Activated CD8-positive, alpha-beta memory T cell treated with anti-CD3 and anti-CD28 coated beads, Interleukin-2, amount 10 ng/mL, durations not matched to agents 7 days and 5 days (primary cell): ENCODE measurements around the gene RPUSD3. TPM values are rescaled to one million over a fixed set of nuclear protein-coding genes. Genes with fewer than 3 reads are reported as not detected.
A peak's percentile ranks its signal among the peaks of the same experiment; 100 is the strongest.

Experiments
- ATAC-seq: fragments of 150-1000 bp; cut with Tn5 transposase; one replicate; pipeline ENCODE4 v1.10.0; 2021; ENCODE audit warnings: moderate library complexity
- CTCF ChIA-PET: fragments of 350-600 bp; sonication (Branson Sonifier 250); formaldehyde crosslinking; loops from one replicate; lab custom pipeline; 2021; ENCODE audit warnings: antibody characterized with exemption; lab: Charles Lee
- DNase-seq: peaks from one replicate; pipeline ENCODE4 v3.0.0-alpha.2; 2020
- H3K27ac Mint-ChIP-seq: one replicate; pipeline ENCODE4 v1.8.0; 2021; ENCODE audit warnings: mild to moderate bottlenecking, mixed read lengths
- H3K27me3 Mint-ChIP-seq: one replicate; pipeline ENCODE4 v1.8.0; 2021; ENCODE audit warnings: mixed read lengths
- H3K36me3 Mint-ChIP-seq: one replicate; pipeline ENCODE4 v1.8.0; 2021; ENCODE audit warnings: mild to moderate bottlenecking, mixed read lengths
- H3K4me1 Mint-ChIP-seq: one replicate; pipeline ENCODE4 v1.8.0; 2021; ENCODE audit warnings: mixed read lengths
- H3K4me3 Mint-ChIP-seq: one replicate; pipeline ENCODE4 v1.8.0; 2021; ENCODE audit warnings: mild to moderate bottlenecking, moderate library complexity, mixed read lengths
- H3K9me3 Mint-ChIP-seq: one replicate; pipeline ENCODE4 v1.8.0; 2022; ENCODE audit warnings: low read depth, mixed read lengths
- total RNA-seq, 2 experiments: library from RNA; stranded (reverse); gene quantifications; one replicate each; pipeline ENCODE4 v1.2.3, GENCODE V29; 2021

The RPUSD3 gene
- total RNA-seq, 2 experiments from 2014 or later, result 61.7 to 77.6 TPM

DNA sequence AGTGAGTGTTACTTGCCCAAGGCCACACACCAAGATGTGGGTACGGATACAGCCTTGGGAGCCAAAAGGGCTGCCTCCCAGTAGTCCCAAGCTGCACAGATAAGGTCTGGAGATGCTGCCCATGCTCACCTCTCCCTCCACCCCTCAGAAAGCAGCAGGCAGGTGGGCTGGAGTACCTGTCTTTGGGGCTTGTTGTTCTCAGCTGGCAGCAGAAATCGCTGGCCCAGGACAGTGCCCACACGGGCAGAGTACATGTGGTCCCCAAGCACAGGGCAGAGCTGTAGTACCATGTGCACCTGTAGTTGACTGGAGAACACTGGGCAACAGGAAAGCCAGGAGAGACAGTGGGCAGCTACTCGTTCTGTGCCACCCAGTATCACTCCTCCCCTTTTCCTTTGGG, 5.0 kb downstream of the RPUSD3 start:
- Mint-ChIP-seq H3K9me3 (no peaks in the 10 kb centered on the region), H3K36me3 (peaks cover 28% of the 10 kb centered on the region), H3K4me3 (no peak overlapping the region), H3K27ac (no peak overlapping the region), H3K27me3 (no peaks in the 10 kb centered on the region), H3K4me1 (peaks cover 12% of the 10 kb centered on the region)
- ATAC-seq (no peak), DNase-seq (no peak)
- CTCF ChIA-PET, result interaction anchor here (1.0 to 2.0 kb wide), 2 partner anchors 12 to 30 kb away, joined by 3 to 4 read pairs; no protein-coding TSS in a partner anchor

DNA sequence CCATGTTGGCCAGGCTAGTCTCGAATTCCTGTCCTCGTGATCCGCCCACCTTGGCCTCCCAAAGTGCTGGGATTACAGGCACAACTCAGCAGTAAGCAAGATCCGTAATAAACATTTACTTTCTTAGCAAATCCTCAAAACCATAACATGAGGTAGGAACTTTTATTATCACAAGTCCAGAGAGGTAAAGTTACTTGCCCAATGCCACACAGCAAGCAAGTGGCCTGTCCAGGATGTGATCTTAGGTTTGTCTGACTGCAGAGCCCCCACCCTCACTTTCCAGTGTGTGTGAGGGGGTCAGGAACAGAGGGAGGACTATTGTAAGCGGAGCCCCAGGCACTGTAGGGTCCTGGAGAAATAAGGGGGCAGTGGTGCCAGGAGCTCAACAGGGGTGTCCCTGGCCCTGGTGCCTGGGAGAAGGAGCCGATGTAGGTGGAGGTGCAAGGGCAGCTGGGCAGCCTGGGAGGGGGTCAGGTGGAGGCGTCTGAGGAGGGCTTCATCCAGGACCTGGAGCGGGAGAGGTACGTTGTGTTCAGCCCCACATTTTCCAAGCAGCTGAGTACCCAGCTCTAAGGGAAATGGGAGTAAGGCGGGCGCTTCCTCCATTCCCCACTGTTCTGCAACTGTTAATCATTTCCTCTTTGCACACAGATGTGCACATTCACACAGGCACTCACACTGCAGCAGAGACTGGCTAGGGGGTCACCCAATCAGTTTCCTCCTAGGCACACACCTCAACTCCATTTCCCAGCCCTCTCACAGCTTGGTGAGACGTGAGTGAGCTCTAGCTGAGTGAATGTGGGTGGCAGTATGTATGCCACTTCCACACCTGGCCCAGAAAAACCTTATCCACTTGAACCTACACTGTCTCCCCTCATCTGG, 5.9 kb downstream of the RPUSD3 start:
- H3K36me3 Mint-ChIP-seq, result peaks cover 28% of the 10 kb centered on the region
- ATAC-seq, result no peak
- no peak for DNase-seq
- CTCF ChIA-PET, result no interaction called here
- H3K9me3 Mint-ChIP-seq, result no peaks in the 10 kb centered on the region
- H3K27ac Mint-ChIP-seq, result no peak overlapping the region
- H3K4me3 Mint-ChIP-seq, result no peak overlapping the region
- H3K4me1 Mint-ChIP-seq, result peaks cover 8% of the 10 kb centered on the region
- H3K27me3 Mint-ChIP-seq, result no peaks in the 10 kb centered on the region

DNA sequence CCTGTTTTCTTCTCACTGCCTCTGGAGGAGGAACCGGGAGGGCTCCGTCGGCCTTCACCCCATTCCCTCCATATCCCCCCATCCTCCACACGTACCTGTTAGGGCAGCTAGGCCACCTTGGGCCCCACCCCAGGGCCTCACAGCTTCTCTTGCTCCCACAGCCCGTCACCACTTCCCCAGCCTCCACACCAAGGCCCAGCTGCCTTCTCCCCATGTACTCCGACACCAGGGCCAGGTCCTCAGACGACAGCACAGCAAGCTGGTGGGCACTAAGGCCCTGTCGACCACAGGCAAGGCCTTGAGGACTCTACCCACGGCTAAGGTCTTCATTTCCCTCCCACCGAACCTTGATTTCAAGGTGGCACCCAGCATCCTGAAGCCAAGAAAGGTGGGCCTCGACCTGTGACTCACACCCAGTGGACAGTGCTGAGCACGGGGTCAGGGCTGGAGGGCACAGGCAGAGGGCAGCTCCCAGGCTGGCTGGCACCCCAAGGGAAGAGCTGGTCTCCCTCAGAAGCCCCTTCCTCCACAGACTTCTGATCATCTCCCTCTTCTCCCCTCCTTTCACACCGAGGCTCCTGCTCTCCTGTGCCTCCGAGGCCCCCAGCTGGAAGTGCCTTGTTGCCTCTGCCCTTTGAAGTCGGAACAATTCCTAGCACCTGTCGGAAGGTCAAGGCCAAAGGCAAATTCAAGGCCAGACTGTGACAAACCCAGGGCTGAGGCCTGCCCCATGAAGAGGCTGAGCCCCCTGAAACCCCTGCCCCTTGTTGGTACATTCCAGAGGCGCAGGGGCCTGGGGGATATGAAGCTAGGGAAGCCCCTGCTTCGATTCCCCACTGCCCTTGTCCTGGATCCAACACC, 9.1 kb downstream of the RPUSD3 start:
- DNase-seq (no peak), ATAC-seq (no peak)
- H3K9me3 Mint-ChIP-seq, result no peaks in the 10 kb centered on the region
- CTCF ChIA-PET, result interaction anchor here (1.2 kb wide), 1 partner anchor 9 kb away, joined by 4 read pairs; the partner anchor contains the start of gene RPUSD3
- H3K27me3 Mint-ChIP-seq, result no peaks in the 10 kb centered on the region
- H3K4me3 Mint-ChIP-seq, result no peak overlapping the region
- no peak overlapping the region for H3K27ac Mint-ChIP-seq
- peaks cover 23% of the 10 kb centered on the region for H3K36me3 Mint-ChIP-seq
- peaks cover 2% of the 10 kb centered on the region for H3K4me1 Mint-ChIP-seq

DNA sequence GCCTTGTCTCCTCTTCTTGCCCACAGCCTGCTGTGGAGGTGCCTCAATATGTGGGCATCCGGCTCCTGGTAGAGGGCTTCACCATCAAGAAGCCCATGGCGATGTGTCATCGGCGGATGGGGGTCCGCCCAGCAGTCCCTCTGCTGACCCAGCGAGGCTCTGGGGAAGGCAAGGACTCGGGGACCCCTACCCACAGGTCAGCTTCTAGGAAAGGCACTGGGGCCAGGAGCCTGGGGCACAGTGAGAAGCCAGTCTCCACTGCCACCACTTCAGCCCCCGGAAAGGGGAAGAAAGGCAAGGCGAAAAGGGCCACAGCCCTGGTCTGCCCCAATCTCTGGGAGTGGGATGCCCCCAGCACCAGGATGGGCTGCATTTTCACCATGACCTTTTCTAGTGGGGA, 10.7 kb downstream of the RPUSD3 start:
- Mint-ChIP-seq H3K27ac (no peak overlapping the region), H3K4me3 (no peak overlapping the region), H3K9me3 (no peaks in the 10 kb centered on the region), H3K4me1 (peaks cover 2% of the 10 kb centered on the region), H3K36me3 (peaks cover 23% of the 10 kb centered on the region), H3K27me3 (no peaks in the 10 kb centered on the region)
- CTCF ChIA-PET, result no interaction called here
- DNase-seq, result no peak
- ATAC-seq, result no peak

DNA sequence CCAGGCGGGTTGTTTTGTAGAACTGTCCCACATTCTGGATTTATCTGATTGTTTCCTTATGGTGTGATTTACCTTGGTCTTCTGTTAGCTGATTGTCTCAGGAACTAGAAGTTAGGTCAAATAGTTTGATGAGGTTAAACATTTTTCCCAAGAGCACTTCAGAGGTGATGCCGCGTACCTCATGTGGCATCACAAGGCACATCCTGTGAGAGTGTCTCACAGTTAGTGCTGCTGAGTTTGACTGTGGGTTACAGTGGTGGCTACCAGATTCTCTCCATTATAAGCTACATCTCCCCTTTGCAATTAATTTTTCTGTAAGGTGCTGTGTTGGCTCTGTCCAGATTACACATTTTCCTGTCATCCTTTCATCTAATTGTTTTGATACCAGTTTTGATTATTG, 12.6 kb downstream of the RPUSD3 start:
- Mint-ChIP-seq H3K27me3 (no peaks in the 10 kb centered on the region), H3K36me3 (peaks cover 23% of the 10 kb centered on the region), H3K4me3 (no peak overlapping the region), H3K9me3 (no peaks in the 10 kb centered on the region), H3K4me1 (peaks cover 5% of the 10 kb centered on the region), H3K27ac (no peak overlapping the region)
- ATAC-seq (no peak), DNase-seq (no peak)
- CTCF ChIA-PET, result interaction anchor here (0.8 to 1.3 kb wide), 3 partner anchors 13 to 60 kb away, joined by 3 read pairs; no protein-coding TSS in a partner anchor

DNA sequence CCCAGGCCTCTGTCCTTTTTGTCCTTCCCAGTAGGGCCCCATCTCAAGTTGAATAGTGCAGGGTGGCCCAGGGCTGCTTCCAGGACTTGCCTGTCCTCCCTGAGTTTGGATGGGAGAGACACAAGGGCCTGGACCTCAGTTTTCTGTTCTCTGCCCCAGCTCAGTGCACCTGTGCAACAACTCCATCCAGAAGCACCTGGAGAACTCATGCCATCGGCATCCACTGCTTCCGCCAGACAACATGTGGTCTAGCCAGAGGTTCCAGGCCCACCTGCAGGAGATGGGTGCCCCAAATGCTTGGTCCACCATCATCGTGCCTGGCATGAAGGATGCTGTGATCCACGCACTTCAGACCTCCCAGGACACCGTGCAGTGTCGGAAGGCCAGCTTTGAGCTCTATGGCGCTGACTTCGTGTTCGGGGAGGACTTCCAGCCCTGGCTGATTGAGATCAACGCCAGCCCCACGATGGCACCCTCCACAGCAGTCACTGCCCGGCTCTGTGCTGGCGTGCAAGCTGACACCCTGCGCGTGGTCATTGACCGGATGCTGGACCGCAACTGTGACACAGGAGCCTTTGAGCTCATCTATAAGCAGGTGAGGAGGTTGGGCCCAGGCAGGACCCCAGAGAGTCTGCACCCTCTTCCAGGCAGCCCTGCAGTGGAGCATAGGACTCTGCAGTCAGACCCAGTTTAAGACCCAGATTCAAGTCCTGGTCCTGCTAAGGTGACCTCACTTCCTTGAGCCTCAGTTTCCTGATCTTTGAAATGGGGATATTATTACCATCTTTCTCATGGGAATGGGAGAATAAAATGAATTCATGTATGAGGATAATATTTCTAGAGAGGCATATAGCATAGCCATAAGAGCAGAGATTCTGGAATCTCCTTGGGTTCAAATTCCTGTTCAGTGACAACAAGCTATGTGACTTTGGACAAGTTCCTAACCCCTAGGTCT, 14.7 kb downstream of the RPUSD3 start:
- ATAC-seq (no peak), DNase-seq (no peak)
- no peak overlapping the region for H3K4me3 Mint-ChIP-seq
- peaks cover 5% of the 10 kb centered on the region for H3K4me1 Mint-ChIP-seq
- H3K36me3 Mint-ChIP-seq, result peaks cover 14% of the 10 kb centered on the region
- no peaks in the 10 kb centered on the region for H3K9me3 Mint-ChIP-seq
- CTCF ChIA-PET, result interaction anchor here (0.6 to 1.6 kb wide), 4 partner anchors 21 to 435 kb away, joined by 3 to 5 read pairs (median 4); no protein-coding TSS in a partner anchor
- H3K27ac Mint-ChIP-seq, result no peak overlapping the region
- H3K27me3 Mint-ChIP-seq, result no peaks in the 10 kb centered on the region

DNA sequence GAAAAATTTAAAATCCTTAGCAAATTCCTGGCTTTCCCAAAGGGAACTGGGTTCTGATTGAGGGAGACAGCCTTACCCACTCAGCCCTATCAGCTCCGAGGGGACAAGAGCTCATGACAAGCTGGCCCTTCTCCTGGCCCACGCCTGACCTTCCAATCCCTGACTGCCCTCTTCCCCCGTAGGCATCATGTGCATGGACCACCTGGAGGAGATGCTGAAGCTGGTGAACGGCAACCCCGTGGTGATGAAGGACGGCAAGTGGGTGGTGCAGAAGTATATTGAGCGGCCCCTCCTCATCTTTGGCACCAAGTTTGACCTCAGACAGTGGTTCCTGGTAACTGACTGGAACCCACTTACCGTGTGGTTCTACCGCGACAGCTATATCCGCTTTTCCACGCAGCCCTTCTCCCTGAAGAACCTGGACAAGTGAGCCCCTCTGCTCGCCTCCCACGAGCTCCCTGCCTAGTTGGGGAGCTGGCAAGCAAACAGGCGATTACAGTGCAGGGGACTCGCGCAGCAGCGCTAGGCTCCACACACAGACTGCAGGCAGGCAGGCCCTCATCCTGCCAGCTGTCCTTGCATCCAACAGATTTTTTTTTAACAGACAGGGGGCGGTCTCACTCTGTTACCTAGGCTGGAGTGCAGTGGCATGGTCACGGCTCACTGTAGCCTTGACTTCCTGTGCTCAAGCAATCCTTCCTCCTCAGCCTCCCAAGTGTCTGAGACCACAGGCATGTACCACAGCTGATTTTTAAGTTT, 16.8 kb downstream of the RPUSD3 start:
- CTCF ChIA-PET, result interaction anchor here (0.7 to 2.8 kb wide), 7 partner anchors 13 to 402 kb away, joined by 4 to 16 read pairs (median 7); partner anchors contain the start of gene RPUSD3
- DNase-seq (peak; percentile 51), ATAC-seq (peak; percentile 84)
- no peaks in the 10 kb centered on the region for H3K27me3 Mint-ChIP-seq
- H3K36me3 Mint-ChIP-seq, result peaks cover 8% of the 10 kb centered on the region
- H3K4me1 Mint-ChIP-seq, result peaks cover 5% of the 10 kb centered on the region
- H3K9me3 Mint-ChIP-seq, result no peaks in the 10 kb centered on the region
- no peak overlapping the region for H3K4me3 Mint-ChIP-seq
- H3K27ac Mint-ChIP-seq, result peak overlapping the region; percentile 43

DNA sequence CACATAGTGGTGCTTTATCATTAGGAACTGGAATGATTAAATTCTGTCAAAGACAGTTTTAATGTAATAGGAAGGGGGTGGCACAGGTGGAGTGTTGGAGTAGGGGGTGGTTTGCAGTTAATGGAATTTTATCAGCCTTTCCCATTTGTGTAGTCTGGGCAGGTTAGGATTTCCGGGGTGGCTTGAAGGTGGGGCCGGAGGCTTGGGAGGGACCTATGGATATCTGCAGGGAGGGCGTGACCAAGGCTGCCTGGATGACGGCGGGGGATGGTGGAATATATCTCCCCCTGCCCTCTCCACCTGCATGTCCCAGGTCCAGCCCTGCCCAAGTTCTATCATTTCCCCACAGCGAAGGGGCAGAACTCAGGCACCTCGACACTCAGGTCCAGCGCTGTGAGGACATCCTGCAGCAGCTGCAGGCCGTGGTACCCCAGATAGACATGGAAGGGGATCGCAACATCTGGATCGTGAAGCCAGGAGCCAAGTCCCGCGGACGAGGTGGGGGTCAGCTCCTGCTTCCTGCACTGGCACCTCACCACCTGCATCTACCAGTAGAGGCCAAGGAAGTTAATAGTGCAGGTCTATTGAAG, 18.3 kb downstream of the RPUSD3 start:
- Mint-ChIP-seq H3K27ac (no peak overlapping the region), H3K4me3 (no peak overlapping the region), H3K36me3 (peaks cover 3% of the 10 kb centered on the region), H3K9me3 (no peaks in the 10 kb centered on the region), H3K27me3 (no peaks in the 10 kb centered on the region), H3K4me1 (peaks cover 3% of the 10 kb centered on the region)
- CTCF ChIA-PET, result interaction anchor here (2.8 kb wide), 1 partner anchor 106 kb away, joined by 16 read pairs; no protein-coding TSS in a partner anchor
- no peak for ATAC-seq
- DNase-seq, result no peak

DNA sequence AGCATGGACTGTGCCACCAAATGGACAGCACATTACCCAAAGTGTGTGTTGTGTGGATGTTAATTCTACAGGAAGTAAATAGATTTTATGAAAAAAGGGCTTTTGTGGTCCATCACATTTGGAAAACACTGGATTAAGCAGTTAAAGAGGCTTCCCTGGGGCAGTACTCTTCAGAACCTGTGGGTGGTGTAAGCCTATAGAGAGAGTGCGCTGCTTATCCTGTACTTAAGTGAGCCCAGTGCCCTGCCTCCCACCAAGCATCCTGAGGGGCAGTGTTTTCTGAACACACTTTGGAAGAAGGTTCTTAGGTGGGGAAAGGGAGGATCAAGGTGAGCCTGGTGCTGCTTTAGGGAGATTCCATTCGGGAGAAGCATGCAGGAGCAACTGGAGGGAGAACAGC, 22.9 kb downstream of the RPUSD3 start:
- ATAC-seq (peak; percentile 39), DNase-seq (no peak)
- Mint-ChIP-seq H3K27ac (no peak overlapping the region), H3K36me3 (peaks cover 2% of the 10 kb centered on the region), H3K4me1 (no peaks in the 10 kb centered on the region), H3K27me3 (no peaks in the 10 kb centered on the region), H3K4me3 (no peak overlapping the region), H3K9me3 (no peaks in the 10 kb centered on the region)
- CTCF ChIA-PET, result interaction anchor here (0.8 kb wide), 1 partner anchor 15 kb away, joined by 3 read pairs; no protein-coding TSS in a partner anchor

DNA sequence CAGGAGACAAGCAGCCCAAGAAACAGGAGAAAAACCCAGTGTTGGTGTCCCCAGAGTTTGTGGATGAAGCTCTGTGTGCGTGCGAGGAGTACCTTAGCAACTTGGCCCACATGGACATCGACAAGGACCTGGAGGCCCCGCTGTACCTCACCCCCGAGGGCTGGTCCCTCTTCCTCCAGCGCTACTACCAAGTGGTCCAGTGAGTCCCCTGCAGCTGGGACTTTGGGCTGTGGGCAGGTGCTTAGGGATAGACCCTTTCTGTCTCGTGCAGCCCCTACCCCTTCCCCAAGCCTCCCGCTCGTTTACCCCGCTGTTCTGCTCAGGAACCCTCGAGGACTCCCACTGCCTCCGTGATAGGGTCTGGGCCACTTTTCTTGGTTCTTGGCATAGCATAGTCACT, 23.3 kb downstream of the RPUSD3 start:
- Mint-ChIP-seq H3K4me3 (no peak overlapping the region), H3K9me3 (no peaks in the 10 kb centered on the region), H3K4me1 (no peaks in the 10 kb centered on the region), H3K36me3 (peaks cover 2% of the 10 kb centered on the region), H3K27me3 (no peaks in the 10 kb centered on the region), H3K27ac (no peak overlapping the region)
- DNase-seq (no peak), ATAC-seq (no peak)
- CTCF ChIA-PET, result no interaction called here

DNA sequence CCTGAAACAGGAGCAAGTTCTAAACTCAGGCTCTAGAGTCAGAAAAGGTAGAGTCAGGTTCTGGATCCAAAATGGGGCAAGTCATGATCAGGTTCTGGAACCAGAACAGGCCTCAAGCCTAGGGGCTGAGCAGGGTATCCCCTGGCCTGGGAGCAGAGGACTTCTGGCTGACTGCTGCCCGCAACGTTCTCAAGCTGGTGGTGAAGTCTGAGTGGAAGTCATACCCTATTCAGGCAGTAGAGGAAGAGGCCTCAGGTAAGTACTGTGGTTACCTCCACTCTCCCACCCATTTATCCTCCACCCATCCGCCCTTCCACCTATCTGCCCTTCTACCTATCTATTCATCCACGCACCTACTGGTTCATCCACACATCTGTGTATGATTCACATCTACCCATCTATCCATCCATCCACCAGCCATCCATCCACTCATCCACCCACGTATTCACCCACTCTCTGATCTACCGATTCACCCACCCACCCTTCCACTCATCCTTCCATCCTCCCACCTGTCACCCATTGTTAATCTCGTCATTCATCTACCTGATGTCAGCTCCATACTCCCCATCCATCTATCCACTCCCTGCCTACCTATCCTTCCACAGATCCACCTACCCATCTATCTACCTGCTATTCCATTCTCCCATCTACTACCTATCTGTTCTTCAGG, 25.0 kb downstream of the RPUSD3 start:
- DNase-seq, result no peak
- Mint-ChIP-seq H3K36me3 (peaks cover 3% of the 10 kb centered on the region), H3K27me3 (no peaks in the 10 kb centered on the region), H3K27ac (no peak overlapping the region), H3K9me3 (no peaks in the 10 kb centered on the region), H3K4me3 (no peak overlapping the region), H3K4me1 (no peaks in the 10 kb centered on the region)
- CTCF ChIA-PET, result no interaction called here
- no peak for ATAC-seq
